GM12873 (cell line): Measurements from ENCODE around the gene KIF15.

Experiments used
- CTCF ChIP-seq: IDR thresholded peaks from 2 replicates; pipeline ENCODE4 v1.5.1; 2012; ENCODE audit warnings: low read depth, mild to moderate bottlenecking, moderate library complexity, low read length, control low read depth; ENCODE audit not compliant: insufficient read depth; ENCODE audit errors: missing control alignments

Gene KIF15

GRCh38 chr3:44870375-44871061 lies 108.9 kb downstream of the KIF15 start:
- no peak for TF ChIP-seq CTCF

- no peak for TF ChIP-seq CTCF
These were observed 112.7 kb downstream of the KIF15 start, which contains the start of gene TGM4 for GRCh38 chr3:44874308-44874707. TSS of gene TGM4 (plus strand) at chr3:44874608. CDS start at chr3:44874679, 71 bp downstream.

GRCh38 chr3:44875596-44875995 lies 114.0 kb downstream of the KIF15 start:
- no peak for TF ChIP-seq CTCF

- TF ChIP-seq CTCF, result no peak
These were observed 115.7 kb downstream of the KIF15 start for GRCh38 chr3:44877333-44877732.

GRCh38 chr3:44880284-44880683 lies 118.7 kb downstream of the KIF15 start:
- no peak for TF ChIP-seq CTCF

GRCh38 chr3:44883213-44883955 lies 121.8 kb downstream of the KIF15 start:
- no peak for TF ChIP-seq CTCF

- TF ChIP-seq CTCF, result no peak
These were observed 122.4 kb downstream of the KIF15 start for GRCh38 chr3:44883999-44884431.
